ENCODE data around the gene CCDC102A.
"Not testable (repeated sequence)": the region's sequence is repeated elsewhere in the genome, so short reads cannot be mapped to it uniquely, and the experiment has no call there.

CCDC102A gene

GRCh38 chr16:57536306-57537193 is at the start of gene CCDC102A:
CCDC102A (minus strand) TSS chr16:57536571; CDS start chr16:57529177, 7,394 bp downstream.
- DNase-seq, result no peak

DNA sequence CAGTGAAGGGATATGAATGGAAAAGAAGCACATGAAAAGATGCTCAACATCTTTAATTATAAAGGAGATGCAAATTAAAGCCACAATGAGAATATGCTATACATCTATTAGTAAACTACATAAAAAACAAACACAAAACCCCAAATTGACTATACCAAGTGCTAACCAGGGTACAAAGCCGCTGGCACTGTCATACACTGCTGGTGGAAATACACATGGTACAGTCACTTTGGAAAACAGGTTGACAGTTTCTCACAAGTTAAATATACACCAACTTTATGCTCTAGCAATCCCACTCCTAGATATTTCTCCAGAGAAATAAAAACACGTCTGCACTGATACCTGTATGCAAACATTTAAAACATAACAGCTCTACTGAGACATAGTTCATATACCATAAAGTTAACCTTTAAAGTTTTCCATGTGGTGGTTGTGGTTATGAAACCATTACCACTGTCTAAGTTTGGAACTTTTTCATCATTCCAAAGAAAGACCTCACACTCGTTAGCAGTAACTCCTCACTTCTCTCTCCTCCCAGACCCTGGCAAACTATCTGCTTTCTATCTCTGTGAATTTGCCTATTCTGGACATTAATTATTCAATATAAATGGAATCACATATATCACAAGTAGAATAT is 48.8 kb upstream of the CCDC102A start:
- no peak for DNase-seq

DNA sequence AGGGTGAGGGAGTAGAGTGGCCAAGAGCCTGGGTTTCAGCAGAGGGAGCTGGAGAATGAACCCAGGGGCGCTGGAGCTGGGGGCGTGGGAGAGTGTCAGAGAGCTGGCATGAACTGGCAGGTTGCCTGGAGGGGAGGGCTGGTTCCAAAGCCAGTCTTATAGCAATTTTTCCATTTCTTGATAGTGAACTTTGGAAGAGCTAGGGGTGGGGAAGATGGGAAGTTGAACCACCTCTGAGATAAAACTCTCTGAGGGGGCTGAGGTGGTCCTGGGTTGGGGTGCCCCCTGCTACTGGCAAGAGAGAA is 42.9 kb upstream of the CCDC102A start:
- DNase-seq, result no peak

DNA sequence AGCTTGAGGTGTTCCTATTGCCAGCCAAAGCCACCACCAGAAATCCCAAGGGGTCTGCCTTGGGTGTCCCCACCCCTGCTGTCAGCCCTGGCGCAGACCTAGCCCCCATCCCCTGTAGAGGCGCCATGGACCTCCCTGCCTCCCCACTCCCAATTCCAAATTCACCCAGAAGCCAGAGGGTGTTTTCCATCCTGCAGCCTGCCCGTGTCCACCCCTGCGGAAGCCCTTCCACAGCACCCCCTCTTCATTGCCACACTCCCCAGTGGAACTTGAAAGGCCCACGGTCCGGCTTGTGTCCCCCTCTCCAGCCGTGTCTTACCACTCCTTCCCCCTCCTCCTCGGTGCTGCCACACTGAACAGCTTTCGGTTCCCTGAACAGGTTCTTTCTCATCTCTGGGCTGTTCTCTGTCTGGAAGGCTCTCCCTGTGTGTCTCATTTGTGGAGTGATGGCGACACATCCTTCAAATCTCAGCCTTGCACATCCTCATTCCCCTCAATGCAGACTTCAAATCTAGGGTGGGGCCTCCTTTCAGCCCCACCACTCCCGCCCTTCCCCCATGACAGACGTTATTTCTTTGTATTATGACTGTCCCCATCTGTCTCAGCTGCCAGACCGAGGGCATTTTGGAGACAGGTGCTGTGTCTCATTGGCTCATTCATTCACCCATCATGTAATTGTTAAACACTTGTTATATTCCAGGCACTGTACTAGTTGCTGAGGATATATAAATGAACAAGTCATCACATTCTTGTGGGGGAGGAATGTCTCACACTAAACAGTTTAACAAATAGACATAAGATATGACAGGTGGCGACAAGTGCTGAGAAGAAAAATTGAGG is 42.4 kb upstream of the CCDC102A start:
- no peak for DNase-seq

- no peak for DNase-seq
Measured at GRCh38 chr16:57577691-57578224, 41.4 kb upstream of the CCDC102A start.

DNA sequence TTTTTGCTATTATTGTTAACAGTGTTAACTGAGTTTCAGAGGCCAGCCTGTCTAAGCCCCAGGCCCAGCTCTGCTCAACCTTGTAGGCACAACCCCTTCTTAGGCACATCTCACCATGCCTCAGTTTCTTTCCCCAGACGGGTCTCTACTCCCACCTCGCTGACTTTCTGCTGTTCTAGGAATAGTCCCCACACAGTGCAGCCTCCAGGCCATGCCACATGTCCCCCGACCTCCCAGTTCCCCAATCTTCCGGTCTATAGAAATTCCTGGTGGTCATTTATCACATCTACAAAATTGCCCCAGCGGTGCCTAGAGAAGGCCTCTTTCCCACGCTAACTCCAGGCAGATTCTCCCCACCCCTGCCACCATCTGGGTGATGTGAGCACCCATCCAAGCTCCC is 40.8 kb upstream of the CCDC102A start:
- no peak for DNase-seq

DNA sequence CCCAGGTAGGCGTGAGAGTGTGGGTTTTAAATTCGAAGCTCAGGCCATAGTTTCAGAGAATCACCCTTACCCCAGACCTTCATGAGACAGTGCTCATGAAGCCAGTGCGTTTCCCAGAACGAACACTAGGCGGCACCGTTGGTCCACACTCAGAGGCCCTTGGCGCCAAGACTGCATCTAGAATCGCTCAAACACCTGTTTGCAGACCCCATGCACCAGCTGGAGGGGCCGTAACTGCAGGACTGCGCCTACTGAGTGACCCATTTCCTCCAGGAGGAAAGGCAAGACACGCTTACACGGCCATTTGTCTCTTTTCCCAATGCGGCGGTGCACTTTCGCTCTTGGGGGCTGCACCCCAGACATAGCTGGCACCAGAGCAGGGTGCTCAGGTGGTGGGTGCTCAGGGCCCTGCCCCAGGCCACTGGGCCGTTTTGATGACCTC is 40.1 kb upstream of the CCDC102A start:
- peak; percentile 83 for DNase-seq

DNA sequence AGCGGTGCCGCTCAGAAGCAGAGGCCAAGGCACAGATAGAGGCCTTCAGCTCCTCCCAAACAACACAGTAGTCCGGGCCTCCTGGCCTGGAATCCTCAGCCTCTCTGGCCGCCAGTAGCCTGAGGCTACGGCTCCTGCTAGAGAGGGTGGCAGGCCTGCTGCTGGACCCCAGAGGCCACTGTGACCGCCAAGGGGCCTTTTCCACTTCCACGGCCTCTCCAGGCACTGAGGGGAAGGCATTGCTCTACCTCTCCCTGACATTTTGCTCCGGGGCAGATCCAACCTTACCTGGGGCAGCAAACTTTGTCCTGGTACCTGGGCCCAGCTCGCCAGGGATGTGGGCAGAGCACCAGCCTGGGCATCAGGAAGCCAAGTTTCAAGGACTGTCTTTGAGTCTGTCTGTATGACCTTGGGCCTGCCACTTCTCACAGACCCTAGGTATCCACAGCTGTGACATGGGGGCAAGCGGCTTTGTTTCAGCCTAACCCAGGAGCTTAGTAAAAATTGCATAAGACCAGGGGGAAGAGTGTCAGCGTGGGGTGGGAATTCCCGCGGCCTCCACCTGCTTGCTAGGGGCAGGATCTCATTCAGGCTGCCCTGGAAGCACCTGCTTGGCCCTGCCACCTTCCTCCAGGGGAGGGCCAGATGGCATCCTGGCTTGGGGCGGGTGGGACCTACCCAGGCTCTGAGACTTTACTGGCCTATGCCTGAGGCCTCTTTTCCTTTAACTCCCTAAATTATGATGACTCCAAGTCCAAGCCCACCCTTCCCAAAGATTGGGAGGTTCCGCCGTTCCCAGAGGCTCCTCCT is 39.3 kb upstream of the CCDC102A start:
- DNase-seq, result no peak

- no peak for DNase-seq
Measured at GRCh38 chr16:57574646-57575467, 38.5 kb upstream of the CCDC102A start.

DNA sequence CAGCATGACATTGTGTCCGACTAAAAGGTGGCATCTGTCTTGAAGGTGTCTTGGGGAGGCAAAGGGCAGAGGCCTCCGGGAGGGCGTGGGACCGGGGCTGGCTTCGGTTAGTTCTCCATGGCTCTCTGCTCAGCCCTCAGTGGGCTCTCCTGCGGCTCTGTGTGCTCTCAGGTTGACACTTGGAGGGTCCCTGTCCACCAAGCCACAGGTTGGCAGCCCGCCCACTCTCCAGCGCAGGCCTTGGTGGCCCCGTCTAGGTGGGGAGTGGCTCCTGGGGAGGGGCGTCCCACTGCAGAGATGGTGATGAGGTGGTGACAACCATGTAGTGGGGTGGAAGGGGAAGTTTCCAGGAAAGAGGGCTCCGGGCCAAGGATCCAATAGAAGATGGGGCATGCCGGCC is 37.7 kb upstream of the CCDC102A start:
- DNase-seq, result no peak

- DNase-seq, result no peak
Measured at GRCh38 chr16:57572978-57573728, 36.8 kb upstream of the CCDC102A start.

DNA sequence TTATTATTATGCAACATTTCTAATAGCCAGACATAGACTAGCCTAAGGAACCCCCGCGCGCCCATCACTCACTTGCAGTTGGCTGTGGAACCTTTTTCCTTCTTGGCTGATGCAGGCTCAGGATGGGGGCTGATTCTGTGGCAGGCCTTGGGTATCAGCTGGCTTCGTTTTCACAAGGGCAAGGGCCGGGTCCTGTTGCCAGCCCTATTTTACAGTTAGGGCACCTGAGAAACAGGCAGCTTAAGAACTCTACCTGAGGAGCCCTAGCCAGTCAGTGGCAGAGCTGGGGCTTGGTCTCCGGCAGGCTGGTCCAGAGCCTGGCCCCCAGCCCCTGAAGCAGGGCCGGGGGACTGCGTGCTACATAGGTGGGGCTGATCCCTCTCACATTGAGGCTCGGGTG is 34.7 kb upstream of the CCDC102A start:
- DNase-seq, result no peak

- DNase-seq, result no peak
Measured at GRCh38 chr16:57570301-57571070, 34.1 kb upstream of the CCDC102A start.

DNA sequence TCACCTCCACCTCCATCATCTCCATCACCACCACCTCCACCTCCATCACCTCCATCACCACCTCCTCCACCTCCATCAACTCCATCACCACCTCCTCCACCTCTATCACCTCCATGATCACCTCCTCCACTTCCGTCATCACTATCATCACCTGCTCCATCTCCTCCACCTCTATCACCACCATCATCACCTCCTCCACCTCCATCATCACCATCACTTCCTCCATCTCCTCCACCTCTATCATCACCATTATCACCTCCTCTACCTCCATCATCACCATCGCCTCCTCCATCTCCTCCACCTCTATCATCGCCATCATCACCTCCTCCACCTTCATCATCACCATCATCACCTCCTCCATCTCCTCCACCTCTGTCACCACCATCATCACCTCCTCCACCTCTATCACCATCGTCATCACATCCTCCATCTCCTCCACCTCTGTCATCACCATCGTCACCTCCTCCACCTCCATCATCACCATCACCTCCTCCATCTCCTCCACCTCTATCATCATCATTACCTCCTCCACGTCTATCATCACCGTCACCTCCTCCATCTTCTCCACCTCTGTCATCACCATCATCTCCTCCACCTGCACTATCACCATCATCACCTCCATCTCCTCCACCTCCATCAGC is 33.1 kb upstream of the CCDC102A start:
- DNase-seq, result no peak

DNA sequence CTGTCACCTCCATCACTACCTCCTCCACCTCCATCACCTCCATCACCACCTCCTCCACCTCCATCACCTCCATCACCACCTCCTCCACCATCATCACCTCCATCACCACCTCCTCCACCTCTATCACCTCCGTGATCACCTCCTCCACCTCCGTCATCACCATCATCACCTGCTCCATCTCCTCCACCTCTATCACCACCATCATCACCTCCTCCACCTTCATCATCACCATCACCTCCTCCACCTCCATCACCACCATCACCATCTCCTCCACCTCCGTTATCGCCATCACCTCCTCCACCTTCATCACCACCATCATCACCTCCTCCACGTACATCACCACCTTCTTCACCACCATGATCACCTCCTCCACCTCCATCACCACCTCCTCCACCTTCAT is 32.4 kb upstream of the CCDC102A start:
- DNase-seq, result not testable (repeated sequence)

DNA sequence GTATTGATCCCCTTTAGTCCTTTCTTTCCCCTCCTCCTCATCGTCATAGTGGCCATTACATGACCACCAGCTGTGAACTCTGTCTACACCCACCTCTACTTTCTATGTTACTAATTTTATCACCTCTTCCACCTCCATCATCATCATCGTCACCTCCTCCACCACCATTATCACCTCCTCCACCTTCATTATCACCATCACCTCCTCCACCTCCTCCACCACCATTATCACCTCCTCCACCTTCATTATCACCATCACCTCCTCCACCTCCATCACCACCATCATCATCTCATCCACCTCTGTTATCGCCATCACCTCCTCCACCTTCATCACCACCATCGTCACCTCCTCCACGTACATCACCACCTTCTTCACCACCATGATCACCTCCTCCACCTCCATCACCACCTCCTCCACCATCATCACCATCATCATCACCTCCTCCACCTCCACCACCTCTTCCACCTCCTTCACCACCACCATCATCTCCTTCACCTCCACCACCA is 31.9 kb upstream of the CCDC102A start:
- no peak for DNase-seq

GRCh38 chr16:57567691-57568090 is 31.3 kb upstream of the CCDC102A start:
- DNase-seq, result no peak

- no peak for DNase-seq
Measured at GRCh38 chr16:57566436-57566835, 30.1 kb upstream of the CCDC102A start.

DNA sequence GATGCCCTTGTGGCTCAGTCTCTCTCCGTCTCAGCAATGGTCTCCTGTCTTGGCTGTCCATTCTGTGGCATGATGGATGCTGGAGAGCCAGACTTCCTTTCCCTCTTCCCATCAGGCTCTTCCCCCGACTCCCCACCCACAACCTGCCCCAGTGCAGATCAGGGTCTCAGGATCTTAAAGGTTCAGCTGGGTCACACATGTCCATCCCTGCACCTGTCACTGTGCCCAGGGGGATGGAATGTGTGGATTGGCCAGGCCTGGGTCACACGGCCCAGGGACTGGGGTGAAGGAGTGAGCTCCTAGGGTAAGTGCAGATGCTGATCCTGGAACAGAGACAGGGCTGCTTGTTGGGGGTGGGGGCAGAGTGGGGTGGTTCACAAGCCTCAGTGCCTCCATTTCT is 29.1 kb upstream of the CCDC102A start:
- DNase-seq, result no peak
